ENCODE results near the gene SPATA6.

GRCh38 chr1:48254254-48254653, 217.8 kb downstream of the SPATA6 start:
- TF ChIP-seq POLR2A (IDR thresholded peaks at IDR 0.05; ENCODE audit: extremely low read depth, insufficient read length) (no peak), MYC (IDR thresholded peaks at IDR 0.05; ENCODE audit: low read depth, low read length) (no peak), CTCF (IDR thresholded peaks at IDR 0.05; ENCODE audit: low read depth, low read length) (no peak), MAX (IDR thresholded peaks at IDR 0.05; ENCODE audit: low read depth, low read length) (no peak)
